Right cardiac atrium (tissue), 5 donors: ENCODE measurements around the gene RCOR3. TPM values are rescaled to one million over a fixed set of nuclear protein-coding genes. Genes with fewer than 3 reads are reported as not detected.
A peak's percentile ranks its signal among the peaks of the same experiment; 100 is the strongest.
"Not testable (repeated sequence)": the region's sequence is repeated elsewhere in the genome, so short reads cannot be mapped to it uniquely, and the experiment has no call there.

ENCODE experiments used
- ATAC-seq, 2 donors: fragments of 200-7000 bp; cut with Tn5 transposase; one replicate each; pipeline versions ENCODE4 v1.8.0 to v1.9.1; 2020; ENCODE audit warnings: moderate library complexity in 2 of 2, mild to moderate bottlenecking in 1 of 2
- DNase-seq, 3 donors: peaks; one replicate each; pipeline ENCODE4 v3.0.0-alpha.2; 2020
- H3K27ac ChIP-seq: one replicate; pipeline ENCODE4 v1.5.1; 2013; ENCODE audit warnings: mild to moderate bottlenecking, low read length, control low read depth, moderate library complexity
- H3K27me3 ChIP-seq: one replicate; pipeline ENCODE4 v1.6.1; 2013; ENCODE audit not compliant: control insufficient read depth, insufficient read depth
- H3K4me1 ChIP-seq: one replicate; pipeline ENCODE4 v1.6.1; 2013; ENCODE audit warnings: low read length; ENCODE audit not compliant: control insufficient read depth, insufficient read depth
- H3K4me3 ChIP-seq: one replicate; pipeline ENCODE4 v1.5.1; 2013; ENCODE audit warnings: low read length, control low read depth
- H3K9me3 ChIP-seq: one replicate; pipeline ENCODE4 v1.6.1; 2013; ENCODE audit warnings: low read length; ENCODE audit not compliant: control insufficient read depth
- WGBS: extraction: QIAGEN DNeasy Blood & Tissue Kit; methylation state at CpG from one replicate; pipeline ENCODE4 v1.1.7; 2013; 5-methylcytosine and 5-hydroxymethylcytosine counted together
- intact Hi-C, 4 donors: fragments of 100-400 bp; cut with DNase I; formaldehyde crosslinking; loops; one replicate each; pipeline versions ENCODE4 v1.11.0 to v1.14.0; 2022 to 2023
- polyA plus RNA-seq: library from polyadenylated mRNA; stranded (reverse); fragments of 200-250 nt; gene quantifications from one replicate; pipeline ENCODE4 v1.2.3, GENCODE V29; 2013
- total RNA-seq, 4 donors: library from RNA; stranded (reverse); fragmentation: NEBNext Ultra II Directional; extraction: Animal tissue kit (Norgen Biotek cat#: 25700); gene quantifications; one replicate each; pipeline ENCODE4 v1.2.1, GENCODE V29; 2021
- donor health status: healthy with polysubstance abuse.
- donor health status: DM: no; HTN: yes; CAD: no.
- donor health status: DM: no; HTN: no; CAD: no.
- donor health status: DM: no; HTN: yes; CAD: no; lungs with severe emphysema.
- donor health status: DM: yes; HTN: yes; CAD: no.

RCOR3 gene
- total and polyA plus RNA-seq, 5 donors: 21.9 to 49.0 (median 43.2) TPM

- ATAC-seq (no peak), DNase-seq (no peak)
- no peaks in the 10 kb centered on the region for H3K9me3 ChIP-seq
- H3K4me3 ChIP-seq: no peak overlapping the region
- intact Hi-C loops: no loop called here
- H3K27me3 ChIP-seq: no peaks in the 10 kb centered on the region
- 86% methylated on average over 4 of the region's 4 CpGs for WGBS
- no peaks in the 10 kb centered on the region for H3K4me1 ChIP-seq
- no peak overlapping the region for H3K27ac ChIP-seq
These were observed 84.4 kb downstream of the RCOR3 start for GRCh38 chr1:211343607-211344006.

DNA sequence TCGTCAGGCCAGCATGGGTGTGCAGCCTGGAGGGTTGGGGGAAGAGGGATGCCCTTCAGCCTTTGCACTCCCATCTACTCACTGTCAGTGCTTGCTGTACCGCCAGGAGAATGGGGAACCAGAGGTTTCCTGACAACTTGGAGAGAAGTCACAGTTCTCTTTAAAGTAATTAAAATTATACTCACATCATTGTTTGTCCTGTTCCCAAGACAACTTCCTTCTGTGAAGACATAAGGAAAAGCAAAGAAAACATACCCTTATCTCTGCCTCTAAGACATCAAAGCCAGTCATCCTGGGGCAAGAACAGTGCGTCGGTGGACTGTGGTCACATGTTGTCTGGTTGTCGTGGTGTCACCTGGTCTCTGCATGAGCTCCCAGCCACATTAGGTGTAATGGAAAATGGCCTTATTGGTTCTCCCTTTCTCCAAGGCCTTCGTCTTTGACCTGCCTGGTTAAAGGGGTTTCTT is 85.0 kb downstream of the RCOR3 start:
- ATAC-seq (no peak), DNase-seq (no peak)
- 53% methylated on average over 6 of the region's 6 CpGs for WGBS
- Histone ChIP-seq H3K4me3 (no peak overlapping the region), H3K9me3 (no peaks in the 10 kb centered on the region), H3K27ac (no peak overlapping the region), H3K4me1 (no peaks in the 10 kb centered on the region), H3K27me3 (no peaks in the 10 kb centered on the region)
- intact Hi-C loops: no loop called here

DNA sequence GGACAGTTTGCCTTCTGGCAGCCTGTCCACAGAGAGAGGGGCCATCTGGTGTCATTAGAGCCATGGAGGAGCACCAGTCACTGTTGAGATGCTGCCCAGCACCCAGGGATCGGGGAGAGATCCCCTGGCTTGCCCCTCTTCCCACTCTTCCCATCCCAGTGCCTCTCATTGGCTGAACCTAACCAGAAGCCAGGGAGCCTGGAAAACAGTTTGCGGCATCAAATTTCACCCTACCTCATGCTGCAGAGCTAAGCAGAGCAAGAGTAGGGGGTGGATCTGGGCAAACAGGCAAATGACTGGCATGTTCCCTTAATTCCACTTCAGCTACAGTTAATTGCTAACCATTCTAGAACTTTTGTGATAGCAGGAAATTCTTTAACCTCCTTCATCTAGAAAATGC is 86.6 kb downstream of the RCOR3 start:
- Histone ChIP-seq H3K4me1 (no peaks in the 10 kb centered on the region), H3K9me3 (no peaks in the 10 kb centered on the region), H3K4me3 (no peak overlapping the region), H3K27ac (no peak overlapping the region), H3K27me3 (no peaks in the 10 kb centered on the region)
- ATAC-seq (no peak), DNase-seq (no peak)
- 84% methylated on average over 2 of the region's 2 CpGs for WGBS
- intact Hi-C loops: no loop called here

DNA sequence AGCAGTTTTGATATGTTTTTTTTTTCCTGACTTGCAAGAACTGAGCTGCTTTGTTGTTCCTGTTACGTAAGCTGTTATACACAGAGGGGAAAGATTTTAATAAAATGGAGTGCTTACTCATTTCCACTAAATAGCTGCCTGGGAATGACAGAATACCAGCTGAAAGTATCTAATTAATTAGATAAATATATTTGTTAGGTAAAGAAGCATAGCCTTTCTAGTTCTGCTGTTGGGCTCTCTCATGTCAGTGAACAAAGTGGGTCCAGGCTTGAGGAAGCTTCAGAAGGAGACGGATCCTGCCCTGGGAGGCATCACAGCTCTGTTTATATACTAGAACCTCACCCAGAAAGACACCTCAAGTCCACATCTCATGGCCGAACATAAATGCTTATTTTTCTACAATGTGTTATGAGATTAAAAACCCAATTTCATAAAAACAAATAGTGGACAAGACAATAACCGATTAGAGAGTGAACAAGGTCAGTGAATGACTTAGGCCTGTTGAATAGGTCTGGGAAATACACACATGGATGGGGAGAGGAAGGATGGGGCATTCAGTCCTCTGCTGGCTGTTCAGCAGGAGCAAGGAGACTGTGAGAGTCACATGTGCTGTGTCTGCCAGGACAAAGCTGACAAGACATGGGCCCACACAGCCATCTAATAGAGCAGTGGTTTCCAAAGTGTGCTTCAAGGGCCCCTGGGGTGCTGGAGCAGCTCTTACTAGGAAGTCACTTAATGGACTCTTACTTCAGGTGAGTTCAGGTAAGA is 88.1 kb downstream of the RCOR3 start:
- Histone ChIP-seq H3K4me3 (no peak overlapping the region), H3K27ac (no peak overlapping the region), H3K27me3 (no peaks in the 10 kb centered on the region), H3K9me3 (no peaks in the 10 kb centered on the region), H3K4me1 (no peaks in the 10 kb centered on the region)
- DNase-seq (no peak), ATAC-seq (no peak)
- WGBS: 88% methylated on average over 4 of the region's 4 CpGs
- intact Hi-C loops: no loop called here

DNA sequence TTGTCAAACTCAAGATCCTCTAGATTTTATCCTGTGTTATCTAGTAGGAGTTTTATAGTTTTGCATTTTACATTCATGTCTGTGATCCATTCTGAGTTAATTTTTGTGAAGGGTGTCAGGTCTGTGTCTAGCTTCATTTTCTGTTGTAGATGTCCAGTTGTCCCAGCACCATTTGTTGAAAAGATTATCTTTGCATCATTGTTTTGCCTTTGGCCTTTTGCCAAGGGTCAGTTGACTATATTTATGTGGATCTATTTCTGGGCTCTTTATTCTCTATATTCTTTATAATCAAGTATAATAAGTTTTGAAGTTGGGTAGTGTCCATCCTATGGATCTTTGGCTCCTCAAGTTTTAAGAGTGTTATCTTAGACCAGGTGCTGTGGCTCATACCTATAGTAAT is 89.4 kb downstream of the RCOR3 start:
- H3K4me3 ChIP-seq: no peak overlapping the region
- H3K4me1 ChIP-seq: no peaks in the 10 kb centered on the region
- H3K9me3 ChIP-seq: no peaks in the 10 kb centered on the region
- DNase-seq (no peak), ATAC-seq (no peak)
- H3K27ac ChIP-seq: no peak overlapping the region
- H3K27me3 ChIP-seq: no peaks in the 10 kb centered on the region
- intact Hi-C loops: no loop called here

DNA sequence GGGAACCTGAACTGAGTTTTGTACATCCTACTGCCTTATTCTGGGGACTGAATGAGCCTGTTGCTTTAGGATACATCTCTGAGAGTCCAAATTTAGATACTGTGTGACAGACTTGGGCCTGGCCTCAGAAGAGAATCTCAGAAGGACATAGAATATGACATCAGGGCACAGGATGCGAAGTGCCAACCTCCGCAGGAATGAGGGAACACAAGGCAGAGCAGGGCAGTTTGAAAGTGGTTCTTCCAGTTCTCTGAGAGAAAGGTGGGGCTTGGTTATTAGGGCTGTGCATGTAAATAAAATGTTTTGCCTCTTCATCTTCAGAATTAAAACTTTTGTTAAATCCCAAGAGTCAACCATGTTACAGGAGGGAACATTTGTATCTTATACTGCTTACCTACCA is 90.6 kb downstream of the RCOR3 start:
- no peaks in the 10 kb centered on the region for H3K4me1 ChIP-seq
- WGBS: 97% methylated on average over 2 of the region's 2 CpGs

DNA sequence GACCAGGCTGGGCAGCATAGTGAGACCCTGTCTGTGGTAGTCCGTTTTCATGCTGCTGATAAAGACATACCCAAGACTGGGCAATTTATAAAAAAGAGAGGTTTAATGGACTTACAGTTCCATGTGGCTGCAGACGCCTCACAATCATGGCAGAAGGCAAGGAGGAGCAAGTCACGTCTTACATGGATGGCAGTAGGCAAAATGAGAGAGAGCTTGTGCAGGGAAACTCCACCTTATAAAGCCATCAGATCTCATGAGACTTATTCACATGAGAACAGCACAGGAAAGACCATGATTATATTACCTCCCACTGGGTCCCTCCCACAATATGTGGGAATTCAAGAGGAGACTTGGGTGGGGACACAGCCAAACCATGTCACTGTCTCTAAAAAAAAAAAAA is 92.9 kb downstream of the RCOR3 start:
- H3K9me3 ChIP-seq, intact Hi-C loops, H3K4me1 ChIP-seq, H3K27ac ChIP-seq, H3K4me3 ChIP-seq, H3K27me3 ChIP-seq, ATAC-seq, DNase-seq: not testable (repeated sequence)
- 97% methylated on average over 3 of the region's 3 CpGs for WGBS

More for the DNA sequence above, 90.6 kb downstream of the RCOR3 start:
- ATAC-seq: no peak
- Histone ChIP-seq H3K27ac (no peak overlapping the region), H3K9me3 (no peaks in the 10 kb centered on the region), H3K27me3 (no peaks in the 10 kb centered on the region), H3K4me3 (no peak overlapping the region)
- intact Hi-C loops: no loop called here
- no peak for DNase-seq

DNA sequence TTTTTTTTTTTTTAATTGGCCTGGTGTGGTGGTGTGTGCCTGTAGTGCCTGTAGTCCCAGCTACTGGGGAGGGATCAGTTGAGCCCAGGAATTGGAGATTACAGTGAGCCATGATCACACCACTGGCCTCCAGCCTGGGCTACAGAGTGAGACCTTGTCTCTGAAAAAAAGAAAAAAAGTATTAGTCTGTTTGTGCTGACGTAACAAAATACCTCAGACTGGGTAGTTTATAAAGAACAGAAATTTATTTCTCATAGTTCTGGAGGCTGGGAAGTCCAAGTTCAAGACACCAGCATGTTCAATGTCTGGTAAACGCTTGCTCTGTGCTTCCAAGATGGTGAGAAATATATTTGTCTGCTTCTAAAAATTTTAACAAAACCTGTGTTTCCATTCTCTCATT is 93.3 kb downstream of the RCOR3 start:
- Histone ChIP-seq H3K9me3 (no peaks in the 10 kb centered on the region), H3K4me3 (no peak overlapping the region), H3K27ac (no peak overlapping the region), H3K4me1 (no peaks in the 10 kb centered on the region), H3K27me3 (no peaks in the 10 kb centered on the region)
- 95% methylated on average over 2 of the region's 2 CpGs for WGBS
- ATAC-seq (no peak), DNase-seq (no peak)
- intact Hi-C loops: no loop called here

DNA sequence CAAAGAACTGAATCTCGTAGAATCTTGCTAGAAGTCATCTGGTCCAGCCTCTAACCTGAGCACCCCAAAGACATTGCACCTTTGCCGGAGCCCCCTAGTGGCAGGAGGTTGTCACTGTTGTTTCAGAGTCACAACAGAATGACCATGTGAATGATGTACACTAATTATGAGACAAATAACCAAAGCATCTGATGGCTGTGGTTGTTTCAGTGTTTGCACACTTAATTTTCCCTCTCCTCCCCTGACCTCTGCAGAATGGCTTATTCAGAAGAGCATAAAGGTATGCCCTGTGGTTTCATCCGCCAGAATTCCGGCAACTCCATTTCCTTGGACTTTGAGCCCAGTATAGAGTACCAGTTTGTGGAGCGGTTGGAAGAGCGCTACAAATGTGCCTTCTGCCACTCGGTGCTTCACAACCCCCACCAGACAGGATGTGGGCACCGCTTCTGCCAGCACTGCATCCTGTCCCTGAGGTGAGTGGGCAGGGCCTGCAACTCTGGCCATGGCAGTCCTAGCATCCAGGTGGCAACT is 93.9 kb downstream of the RCOR3 start:
- intact Hi-C loops: no loop called here
- H3K27ac ChIP-seq: no peak overlapping the region
- H3K27me3 ChIP-seq: no peaks in the 10 kb centered on the region
- H3K4me1 ChIP-seq: no peaks in the 10 kb centered on the region
- 82% methylated on average over 8 of the region's 8 CpGs for WGBS
- H3K9me3 ChIP-seq: no peaks in the 10 kb centered on the region
- ATAC-seq: peak in 1 of 2 donors; percentile 26
- peak in 1 of 3 donors; percentile 66 for DNase-seq
- no peak overlapping the region for H3K4me3 ChIP-seq

DNA sequence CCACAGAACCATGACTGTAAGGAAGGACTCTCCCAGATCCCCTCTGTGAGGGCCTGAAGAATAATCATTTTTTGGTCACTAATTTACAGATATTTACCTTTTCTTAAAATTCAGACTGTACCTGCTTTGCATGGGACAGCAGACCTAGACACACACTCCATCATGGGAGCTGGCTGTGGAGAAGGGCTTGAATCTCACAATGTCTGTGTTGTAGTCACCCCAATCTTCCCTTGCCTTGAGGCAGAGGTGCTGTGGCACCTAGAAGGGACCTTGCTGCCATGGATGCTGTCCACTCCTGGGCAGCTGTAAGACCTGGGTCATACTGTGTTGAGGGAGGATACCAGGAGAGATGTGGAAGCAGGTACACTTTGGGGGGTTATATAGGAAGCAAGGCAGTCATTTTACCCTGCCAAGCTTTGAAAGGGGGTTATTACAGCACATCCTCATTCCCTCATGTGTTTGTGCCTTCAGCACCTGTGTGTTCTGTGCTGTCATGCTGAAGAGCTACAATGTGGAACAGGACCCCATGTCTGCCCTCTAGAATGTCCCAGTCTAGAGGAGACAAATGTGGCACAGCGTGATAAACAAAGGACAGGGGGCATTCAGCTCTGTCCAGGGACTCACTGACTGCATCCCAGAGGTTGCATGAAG is 94.5 kb downstream of the RCOR3 start:
- intact Hi-C loops: no loop called here
- no peak overlapping the region for H3K4me3 ChIP-seq
- H3K27ac ChIP-seq: no peak overlapping the region
- H3K27me3 ChIP-seq: no peaks in the 10 kb centered on the region
- H3K4me1 ChIP-seq: no peaks in the 10 kb centered on the region
- H3K9me3 ChIP-seq: no peaks in the 10 kb centered on the region
- DNase-seq (no peak), ATAC-seq (no peak)
- 0% methylated on average over 1 of the region's 1 CpG for WGBS

DNA sequence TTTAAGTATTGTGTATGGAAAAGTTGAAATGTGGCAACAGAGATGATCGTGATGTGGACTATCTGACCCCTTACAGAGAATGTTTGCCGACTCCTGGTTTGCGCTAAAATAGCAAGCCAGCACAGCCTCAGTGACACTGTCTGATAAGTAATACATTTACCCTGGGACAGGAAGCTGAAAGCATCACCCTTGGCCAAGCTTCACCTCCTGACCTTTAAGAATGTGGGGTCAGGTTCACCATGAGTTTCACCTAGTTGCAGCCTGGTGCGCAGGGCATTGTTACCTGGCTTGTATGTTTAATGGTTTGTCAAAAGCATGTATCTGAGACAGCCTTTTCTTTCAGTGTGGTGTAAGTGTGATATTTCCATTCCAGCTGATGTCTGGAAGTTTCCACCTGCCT is 96.7 kb downstream of the RCOR3 start:
- WGBS: 93% methylated on average over 4 of the region's 4 CpGs
- intact Hi-C loops: no loop called here
- Histone ChIP-seq H3K27ac (no peak overlapping the region), H3K27me3 (no peaks in the 10 kb centered on the region), H3K4me3 (no peak overlapping the region), H3K4me1 (no peaks in the 10 kb centered on the region), H3K9me3 (no peaks in the 10 kb centered on the region)
- ATAC-seq (no peak), DNase-seq (no peak)
